HG03354 (cell line): ENCODE results near the gene PNMA1.
A peak's percentile ranks its signal among the peaks of the same experiment; 100 is the strongest.

ENCODE experiments used
- ATAC-seq: cut with Tn5 transposase; IDR thresholded peaks from one replicate; pipeline ENCODE4 v1.9.1; 2021; ENCODE audit warnings: mild to moderate bottlenecking; ENCODE audit not compliant: unreplicated experiment, poor library complexity, severe bottlenecking

PNMA1 gene

DNA sequence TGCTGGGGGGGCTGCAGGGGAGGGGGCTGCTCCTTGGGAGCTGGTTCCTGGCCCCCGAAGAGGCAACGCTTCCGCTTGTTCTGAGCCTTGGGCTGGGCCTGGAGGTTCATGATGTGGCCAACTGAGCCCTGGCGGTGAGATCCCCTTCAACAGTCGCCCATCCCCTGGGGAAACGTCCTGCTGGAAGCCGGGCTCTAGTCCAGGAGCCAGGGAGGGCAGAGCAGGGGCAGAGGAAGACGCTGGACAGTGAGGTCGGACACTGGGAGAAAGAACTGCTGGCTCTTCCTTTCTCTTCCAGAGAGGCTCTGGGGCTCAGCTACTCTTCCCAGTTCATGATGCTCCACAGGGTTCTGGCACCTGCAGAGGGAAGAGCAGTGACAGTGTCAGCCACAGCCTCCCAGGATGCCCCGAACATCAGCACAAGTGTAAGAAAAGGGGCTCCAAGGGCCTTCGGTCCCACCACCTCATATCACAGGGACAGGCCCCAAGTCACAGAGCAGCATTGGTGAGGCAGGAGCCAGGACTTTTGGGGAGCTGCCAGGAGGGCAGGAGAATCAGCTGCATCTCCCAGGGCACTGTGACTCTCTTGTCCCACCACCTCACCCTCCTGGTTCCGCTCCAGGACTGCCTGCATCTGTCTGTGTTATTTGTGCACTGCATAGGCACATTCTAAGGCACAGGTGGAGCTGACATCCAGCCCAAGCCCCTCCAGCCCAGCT is 25.9 kb upstream of the PNMA1 start:
- ATAC-seq = no peak

- ATAC-seq = no peak
Observed at GRCh38 chr14:73739174-73739898, 25.2 kb upstream of the PNMA1 start.

DNA sequence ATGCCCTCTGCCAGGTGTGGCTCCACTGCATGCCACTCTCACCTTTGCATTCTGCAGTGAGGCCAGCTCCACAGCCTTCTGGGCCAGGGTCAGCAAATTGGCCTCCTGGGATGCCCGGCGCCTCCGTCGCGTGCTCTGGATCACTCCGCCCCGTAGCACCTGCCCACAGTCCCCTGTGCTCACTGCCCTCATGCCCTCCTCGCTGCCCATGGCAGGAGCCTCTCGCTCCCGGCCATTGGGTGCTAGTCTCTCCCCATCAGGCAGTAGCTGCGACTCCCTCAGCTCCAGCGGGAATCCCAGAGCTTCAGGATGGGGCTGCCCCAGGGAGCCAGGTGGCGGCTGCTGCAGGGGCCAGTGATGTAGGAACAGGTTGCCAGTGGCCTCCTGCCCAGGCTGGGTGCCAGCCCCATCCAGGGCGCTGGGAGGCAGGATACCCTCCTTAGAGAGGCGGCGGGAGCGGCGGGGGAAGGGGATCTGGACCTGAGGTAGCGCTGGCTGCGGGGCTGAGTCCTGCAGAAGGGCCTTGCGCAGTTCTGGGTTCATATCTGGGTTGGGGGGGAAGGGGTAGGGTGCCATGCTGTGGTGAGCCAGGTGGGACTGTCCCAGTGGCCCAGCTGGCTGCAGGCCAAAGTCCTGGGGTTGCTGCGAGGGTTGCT is 24.5 kb upstream of the PNMA1 start:
- ATAC-seq = no peak

DNA sequence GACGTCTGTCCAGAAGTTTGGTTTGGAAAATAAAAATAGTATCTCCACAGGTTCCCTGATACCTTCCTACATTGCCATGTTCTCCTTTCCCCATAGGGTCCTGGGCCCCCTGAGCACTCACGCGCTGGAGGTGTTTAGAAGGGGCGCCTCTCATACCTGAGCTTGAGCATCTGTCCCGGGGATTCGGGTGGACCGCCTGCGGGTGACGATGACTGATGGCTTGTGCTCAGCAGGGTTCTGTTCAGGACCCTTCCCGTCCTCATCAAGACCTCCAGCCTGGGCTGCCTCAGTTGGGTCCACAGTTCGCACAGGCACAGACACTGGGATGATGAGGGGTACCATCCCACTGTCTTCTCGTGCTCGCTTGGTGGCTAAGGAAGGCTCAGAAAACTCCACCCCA is 22.7 kb upstream of the PNMA1 start:
- ATAC-seq = no peak

DNA sequence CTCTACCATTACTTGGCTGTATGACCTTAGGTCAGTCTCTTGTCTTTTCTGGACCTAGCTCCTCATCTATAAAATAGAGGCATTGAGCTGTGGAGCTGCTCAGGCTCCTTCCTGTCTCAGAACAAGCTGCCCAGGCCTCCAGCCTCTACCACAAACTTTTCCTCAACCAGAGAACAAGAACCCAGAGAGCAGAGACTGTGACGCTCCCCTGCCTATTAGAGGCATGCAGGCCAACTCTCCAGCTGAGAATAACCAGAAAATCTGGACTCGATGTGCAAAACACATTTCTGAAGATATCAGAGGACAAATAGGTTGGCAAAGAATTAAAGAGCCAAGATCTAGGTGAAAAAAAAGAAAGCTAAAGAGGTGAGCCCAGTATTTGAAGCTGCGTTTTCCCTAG is 17.8 kb upstream of the PNMA1 start:
- no peak for ATAC-seq

GRCh38 chr14:73731111-73731510 is 16.9 kb upstream of the PNMA1 start:
- no peak for ATAC-seq

- ATAC-seq = no peak
Observed at GRCh38 chr14:73729556-73730265, 15.5 kb upstream of the PNMA1 start.

- peak; percentile 55 for ATAC-seq
Observed at GRCh38 chr14:73728717-73729330, 14.6 kb upstream of the PNMA1 start.

- ATAC-seq = no peak
Observed at GRCh38 chr14:73727166-73727565, 13.0 kb upstream of the PNMA1 start.

DNA sequence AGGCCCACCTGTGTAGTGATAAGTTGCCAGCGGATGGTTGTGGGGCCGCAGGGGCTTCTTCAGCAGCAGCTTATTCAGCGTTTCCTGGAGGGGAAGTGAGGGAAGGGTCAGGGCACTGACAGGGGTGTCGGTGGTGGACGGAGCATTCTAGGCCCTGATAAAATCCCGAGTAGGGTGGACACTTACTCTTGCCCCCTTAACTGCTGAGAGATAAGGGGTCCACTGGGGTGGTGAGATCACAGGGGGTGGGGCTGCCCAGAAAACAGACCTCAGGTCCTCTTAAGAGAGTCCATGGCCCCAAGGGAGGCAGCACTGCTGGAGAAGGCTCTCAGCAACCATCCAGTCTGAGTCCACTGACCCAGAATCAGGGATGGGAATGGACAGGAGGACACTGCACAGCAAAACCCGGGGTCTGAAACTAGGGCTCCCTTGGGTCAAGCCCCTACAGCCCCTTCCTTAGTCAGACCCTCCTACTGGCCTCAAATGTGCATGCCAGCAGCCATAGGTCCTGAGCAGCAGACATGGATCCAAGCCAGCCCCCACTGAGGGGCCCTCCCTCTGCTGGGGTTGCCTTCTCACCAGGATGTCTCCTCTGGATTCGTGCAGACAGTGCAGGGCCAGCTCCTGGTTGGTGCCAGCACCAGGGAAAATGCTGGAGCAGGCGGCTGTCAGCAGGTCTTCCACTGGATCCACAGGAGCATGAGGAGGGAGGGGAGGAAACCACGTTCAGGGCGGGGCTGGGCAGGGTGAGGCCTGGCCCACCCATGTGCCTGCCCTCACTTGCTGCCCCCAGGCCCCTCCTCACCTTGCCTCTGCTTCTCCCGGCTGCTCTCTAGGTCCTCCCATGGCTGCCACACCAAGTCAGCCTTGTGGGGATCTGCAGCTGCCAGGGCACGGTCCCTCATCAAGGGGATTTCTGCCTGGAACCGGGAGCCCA is 12.1 kb upstream of the PNMA1 start:
- no peak for ATAC-seq

DNA sequence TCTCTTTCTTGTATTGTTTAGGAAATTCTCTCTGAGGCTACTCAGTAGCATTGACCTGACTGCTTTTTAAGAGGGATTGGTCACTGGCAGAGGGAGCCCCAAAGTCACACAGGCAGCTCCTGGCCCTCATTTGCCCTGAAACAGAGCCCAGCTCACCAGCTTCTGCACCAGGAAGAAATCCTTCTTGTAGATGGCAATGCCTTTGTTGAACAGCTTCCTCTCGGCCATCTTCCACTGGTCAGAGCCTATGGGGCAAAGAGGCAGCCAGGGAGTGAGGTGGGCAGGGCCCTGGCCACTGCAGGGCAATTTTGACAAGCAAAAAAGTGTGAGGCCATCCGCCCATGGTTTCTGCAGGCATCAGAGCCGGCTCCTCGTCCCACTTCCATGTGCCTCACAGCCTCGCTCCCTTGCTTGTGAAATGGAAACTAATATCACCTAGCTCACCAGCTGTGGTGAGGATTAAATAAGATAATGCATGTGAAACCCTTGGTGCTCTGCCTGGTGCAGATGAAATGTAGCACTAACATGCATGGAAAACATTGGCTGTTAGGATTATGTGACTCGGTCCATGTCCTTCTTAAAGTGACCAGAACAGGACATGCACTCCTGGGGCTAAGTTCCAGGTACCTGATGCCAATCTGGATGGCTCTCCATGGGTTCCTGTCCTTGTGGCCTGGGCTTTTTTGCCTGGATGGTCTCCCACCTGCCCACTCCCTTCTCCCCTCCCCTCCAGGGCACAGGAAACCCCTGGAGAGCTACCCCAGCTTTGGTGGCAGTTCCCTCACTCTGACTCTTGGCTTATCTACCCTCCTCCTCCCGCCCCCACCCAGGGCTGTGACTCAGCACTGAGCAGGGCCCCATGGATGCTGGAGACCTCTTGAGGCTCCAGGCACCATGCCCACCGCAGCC is 11.2 kb upstream of the PNMA1 start:
- no peak for ATAC-seq

- no peak for ATAC-seq
Observed at GRCh38 chr14:73724696-73725095, 10.5 kb upstream of the PNMA1 start.

DNA sequence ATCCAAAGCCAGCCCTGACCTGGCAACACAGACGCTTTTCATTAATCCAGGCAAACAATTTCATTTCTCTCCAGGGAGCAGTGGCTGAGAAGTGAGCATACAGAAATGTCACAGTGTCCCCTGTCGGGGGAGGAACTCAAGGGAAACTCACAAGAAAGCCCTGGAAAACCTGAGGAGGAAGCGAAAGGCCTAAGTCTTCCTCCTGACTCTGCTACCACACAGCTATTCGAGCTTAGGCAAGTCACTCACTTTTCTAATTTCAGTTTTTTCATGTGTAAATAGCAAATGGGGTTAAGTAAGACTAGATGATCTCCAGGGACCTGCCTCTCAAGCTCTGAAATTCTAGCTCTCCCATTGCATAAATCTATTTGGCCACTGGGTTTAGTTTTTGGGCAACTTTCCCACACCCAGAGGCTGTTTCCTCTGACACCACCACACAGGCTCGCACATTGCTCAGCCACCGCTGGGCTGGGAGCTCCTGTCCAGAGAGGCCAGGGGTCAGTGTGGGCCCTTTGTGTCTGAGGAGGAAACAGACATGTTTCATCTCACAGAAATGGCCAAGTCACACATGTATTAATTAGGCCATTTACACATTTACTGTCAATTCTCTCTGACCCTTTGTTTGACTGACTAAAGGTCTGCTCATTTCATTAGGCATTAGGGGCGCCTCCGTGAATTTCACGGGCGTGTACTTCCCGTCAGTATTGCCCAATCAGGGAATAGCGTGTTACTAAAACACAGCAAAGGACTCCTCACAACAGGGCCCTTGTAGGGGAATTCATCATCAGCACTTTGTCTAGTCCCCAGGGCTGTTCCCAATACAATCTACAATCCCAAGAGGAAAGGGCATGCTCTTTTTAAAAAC is 9.8 kb upstream of the PNMA1 start:
- ATAC-seq = peak; percentile 28

DNA sequence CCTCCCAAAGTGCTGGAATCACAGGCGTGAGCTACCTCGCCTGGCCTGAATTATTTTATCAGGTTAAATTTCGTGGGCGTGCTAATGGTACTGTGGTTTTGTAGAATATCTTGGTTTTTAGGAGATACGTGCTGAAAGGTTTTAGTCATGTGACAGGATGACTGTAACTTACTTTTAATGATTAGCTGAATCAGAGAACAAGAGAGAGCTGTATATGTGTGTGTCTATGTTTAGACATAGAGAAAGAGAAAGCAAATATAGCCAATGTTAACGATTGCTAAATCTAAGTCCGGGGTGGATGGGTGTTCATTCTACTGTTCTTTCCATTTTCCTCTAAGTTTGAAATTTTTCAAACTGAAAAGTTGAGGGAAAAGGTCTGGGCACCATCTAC is 9.2 kb upstream of the PNMA1 start:
- ATAC-seq = peak; percentile 76

DNA sequence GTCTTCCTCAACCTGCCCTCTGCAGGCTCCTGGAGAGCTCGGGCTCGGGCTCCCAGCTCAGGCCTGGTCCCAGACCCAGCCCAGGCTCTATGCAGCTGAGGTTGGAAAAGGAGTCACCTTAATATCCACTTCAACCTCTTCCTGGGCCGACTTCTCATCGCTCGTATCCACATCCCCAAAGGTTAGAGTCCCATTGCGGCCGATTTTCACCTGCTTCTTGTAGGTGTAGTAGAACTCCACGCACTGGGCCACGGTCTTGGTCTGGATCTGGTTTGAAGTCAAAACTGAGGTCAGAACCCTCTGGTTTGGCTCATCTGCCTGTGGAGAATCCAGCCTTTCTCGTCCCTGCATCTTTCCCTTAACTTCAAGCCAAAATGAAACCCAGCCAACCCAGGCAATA is 8.4 kb upstream of the PNMA1 start:
- ATAC-seq = no peak

GRCh38 chr14:73721101-73721821 is 7.1 kb upstream of the PNMA1 start:
- no peak for ATAC-seq
